K562 (cell line): ENCODE measurements around the gene SH2D3A. TPM values are rescaled to one million over a fixed set of nuclear protein-coding genes. Genes with fewer than 3 reads are reported as not detected.
A peak's percentile ranks its signal among the peaks of the same experiment; 100 is the strongest.

Experiments
- CBFA2T3 ChIP-seq: fragments of 450-650 bp; IDR thresholded peaks from 2 replicates; pipeline ENCODE4 v1.6.1; 2017
- ESRRB ChIP-seq: fragments of 250-450 bp; sonication (Bioruptor Pico); IDR thresholded peaks from 2 replicates; pipeline ENCODE4 v1.5.0; 2020; ENCODE audit warnings: mild to moderate bottlenecking, moderate library complexity, borderline replicate concordance
- FUS ChIP-seq: fragments of 200-400 bp; formaldehyde crosslinking; optimal IDR thresholded peaks from 2 replicates; pipeline ENCODE3; 2017; ENCODE audit warnings: low read depth, low read length
- HNRNPUL1 ChIP-seq: fragments of 200-400 bp; formaldehyde crosslinking; IDR thresholded peaks from 2 replicates; pipeline ENCODE4 v1.6.1; 2017; ENCODE audit warnings: low read length
- KLF1 ChIP-seq: fragments of 450-650 bp; IDR thresholded peaks from 2 replicates; pipeline ENCODE4 v1.6.1; 2016; ENCODE audit warnings: missing genetic modification characterization, missing compliant biosample characterization
- NR2C1 ChIP-seq, 2 experiments: fragments of 450-650 bp; IDR thresholded peaks; 2 replicates each; pipeline ENCODE4 v1.6.1; 2017; ENCODE audit warnings: mild to moderate bottlenecking in 2 of 2, antibody characterized with exemption in 1 of 2, inconsistent platforms in 1 of 2, missing compliant biosample characterization in 1 of 2, missing genetic modification characterization in 1 of 2
- SNRNP70 ChIP-seq: fragments of 200-400 bp; formaldehyde crosslinking; optimal IDR thresholded peaks from 2 replicates; pipeline ENCODE3; 2017; ENCODE audit warnings: low read depth, low read length
- SRSF1 ChIP-seq: fragments of 200-400 bp; formaldehyde crosslinking; IDR thresholded peaks from 2 replicates; pipeline ENCODE4 v1.6.1; 2017; ENCODE audit warnings: mild to moderate bottlenecking, low read depth, low read length, moderate library complexity
- ZC3H4 ChIP-seq: sonication (generic); formaldehyde crosslinking; IDR thresholded peaks from 2 replicates; pipeline ENCODE4 v1.9.0; 2021; ENCODE audit warnings: missing genetic modification reagents, borderline replicate concordance
- ZNF217 ChIP-seq: sonication (generic); formaldehyde crosslinking; IDR thresholded peaks from 2 replicates; pipeline ENCODE4 v1.8.0; 2022; ENCODE audit warnings: mild to moderate bottlenecking, missing genetic modification reagents
- ZNF274 ChIP-seq: IDR thresholded peaks from 2 replicates; pipeline ENCODE4 v1.6.1; 2011; ENCODE audit warnings: low read depth, mild to moderate bottlenecking, low read length, moderate library complexity, borderline replicate concordance
- ZNF444 ChIP-seq: fragments of 250-450 bp; sonication (Bioruptor Pico); IDR thresholded peaks from 2 replicates; pipeline ENCODE4 v1.4.0; 2020; ENCODE audit warnings: mild to moderate bottlenecking, moderate library complexity
- ZNF584 ChIP-seq: fragments of 200-800 bp; sonication (Bioruptor generic); IDR thresholded peaks from 2 replicates; pipeline ENCODE4 v1.6.1; 2016; ENCODE audit warnings: low read depth, mild to moderate bottlenecking, missing genetic modification characterization, missing compliant biosample characterization
- ZSCAN32 ChIP-seq: fragments of 450-650 bp; formaldehyde crosslinking; IDR thresholded peaks from 2 replicates; pipeline ENCODE4 v1.4.0; 2020; ENCODE audit warnings: mild to moderate bottlenecking, moderate library complexity
- polyA plus RNA-seq, 8 experiments: library from polyadenylated mRNA; depleted of rRNA in 4 of 8; stranded (reverse) in 5 of 8; unstranded in 3 of 8; fragments of >200 nt; fragmentation: Nextera tagmentation in 2 of 8; fragmentation: Illumina TruSeq in 1 of 8; extraction: Ambion mirVana in 2 of 8; extraction: Trizol in 1 of 8; gene quantifications; 2 replicates each; pipeline versions ENCODE4 v1.2.1 to v1.2.3, GENCODE V29; 2011 to 2014; ENCODE audit warnings: inconsistent platforms in 1 of 8, missing spikeins in 1 of 8
- total RNA-seq, 7 experiments: library from RNA; depleted of rRNA in 6 of 7; stranded (reverse); fragments of >200 nt in 6 of 7; fragmentation: Illumina TruSeq in 2 of 7; extraction: Trizol in 2 of 7; gene quantifications; 2 replicates each; pipeline versions ENCODE4 v1.2.1 to v1.2.3, GENCODE V29; 2011 to 2021; ENCODE audit warnings: low replicate concordance in 1 of 7
- TF ChIP-seq, protein P1 (sequence below): fragments of 250-450 bp; sonication (Bioruptor Pico); IDR thresholded peaks from 2 replicates; pipeline ENCODE4 v1.8.0; 2021; ENCODE audit warnings: moderate library complexity, mild to moderate bottlenecking, inconsistent platforms
- TF ChIP-seq, protein P2 (sequence below), 2 experiments: fragments of 450-650 bp; IDR thresholded peaks; 2 replicates each; pipeline ENCODE4 v1.6.1; 2016; ENCODE audit warnings: mild to moderate bottlenecking in 2 of 2, borderline replicate concordance in 1 of 2, low read depth in 1 of 2, moderate library complexity in 1 of 2
- TF ChIP-seq, protein P3 (sequence below): fragments of 250-450 bp; sonication (Bioruptor Pico); IDR thresholded peaks from 2 replicates; pipeline ENCODE4 v1.9.0; 2021; ENCODE audit warnings: mild to moderate bottlenecking

Gene SH2D3A
- total and polyA plus RNA-seq, 9 of the 15 experiments (the other 6 are each of a cell fraction or from before 2014, with no cell fraction given): 0.75 to 26.3 (median 8.9) TPM

DNA sequence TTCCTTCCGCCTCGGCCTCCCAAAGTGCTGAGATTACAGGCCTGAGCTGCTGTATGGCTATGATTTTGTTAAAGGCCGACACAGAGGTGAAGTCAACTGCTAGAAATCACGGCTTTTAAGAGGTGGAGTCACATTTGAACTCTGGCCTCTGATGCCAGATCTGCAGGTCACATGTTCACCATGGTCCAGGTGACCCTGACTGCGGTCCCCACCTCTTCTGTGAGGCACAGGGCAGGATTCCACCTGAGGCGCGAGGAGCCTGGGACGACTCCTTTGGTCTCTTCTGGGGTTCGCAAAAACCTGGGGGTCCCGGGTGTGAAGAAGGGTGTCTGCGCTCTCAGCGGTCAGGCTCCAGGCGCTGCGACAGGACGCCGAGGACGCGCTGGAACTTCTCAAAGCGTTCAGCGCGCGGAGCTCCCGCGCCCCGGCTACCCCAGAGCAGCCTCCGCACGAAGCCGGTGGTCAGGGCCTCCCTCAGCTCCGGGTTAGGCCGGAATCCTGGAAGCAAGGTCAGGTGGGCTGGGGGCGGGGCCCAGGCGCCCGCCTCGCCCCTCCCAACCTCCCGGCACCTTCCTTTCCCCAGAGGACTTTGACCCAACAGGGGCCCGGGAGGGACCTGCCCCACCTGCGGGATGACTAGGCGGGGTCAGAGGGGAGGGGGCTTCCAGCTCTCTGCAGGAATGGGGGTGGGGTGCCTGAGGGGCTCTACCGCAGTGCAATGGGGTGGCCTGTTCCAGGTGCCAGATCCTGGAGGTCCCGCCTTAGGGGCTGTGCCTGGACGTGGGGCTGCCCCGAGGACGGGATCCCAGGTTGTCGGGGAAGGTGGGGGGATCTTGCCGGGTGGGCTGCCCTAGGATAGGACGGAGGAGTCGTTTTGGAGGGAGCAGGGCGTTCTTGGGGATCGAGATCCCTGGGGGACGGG lies 14.7 kb downstream of the SH2D3A start (continued):
- TF ChIP-seq ZC3H4 (CRISPR knock-in tag): no peak
- no peak for TF ChIP-seq ZSCAN32 (CRISPR knock-in tag)
- TF ChIP-seq HNRNPUL1: no peak
- TF ChIP-seq SNRNP70: no peak
- TF ChIP-seq, protein P1, sequence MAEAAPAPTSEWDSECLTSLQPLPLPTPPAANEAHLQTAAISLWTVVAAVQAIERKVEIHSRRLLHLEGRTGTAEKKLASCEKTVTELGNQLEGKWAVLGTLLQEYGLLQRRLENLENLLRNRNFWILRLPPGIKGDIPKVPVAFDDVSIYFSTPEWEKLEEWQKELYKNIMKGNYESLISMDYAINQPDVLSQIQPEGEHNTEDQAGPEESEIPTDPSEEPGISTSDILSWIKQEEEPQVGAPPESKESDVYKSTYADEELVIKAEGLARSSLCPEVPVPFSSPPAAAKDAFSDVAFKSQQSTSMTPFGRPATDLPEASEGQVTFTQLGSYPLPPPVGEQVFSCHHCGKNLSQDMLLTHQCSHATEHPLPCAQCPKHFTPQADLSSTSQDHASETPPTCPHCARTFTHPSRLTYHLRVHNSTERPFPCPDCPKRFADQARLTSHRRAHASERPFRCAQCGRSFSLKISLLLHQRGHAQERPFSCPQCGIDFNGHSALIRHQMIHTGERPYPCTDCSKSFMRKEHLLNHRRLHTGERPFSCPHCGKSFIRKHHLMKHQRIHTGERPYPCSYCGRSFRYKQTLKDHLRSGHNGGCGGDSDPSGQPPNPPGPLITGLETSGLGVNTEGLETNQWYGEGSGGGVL: no peak
- TF ChIP-seq, protein P2, sequence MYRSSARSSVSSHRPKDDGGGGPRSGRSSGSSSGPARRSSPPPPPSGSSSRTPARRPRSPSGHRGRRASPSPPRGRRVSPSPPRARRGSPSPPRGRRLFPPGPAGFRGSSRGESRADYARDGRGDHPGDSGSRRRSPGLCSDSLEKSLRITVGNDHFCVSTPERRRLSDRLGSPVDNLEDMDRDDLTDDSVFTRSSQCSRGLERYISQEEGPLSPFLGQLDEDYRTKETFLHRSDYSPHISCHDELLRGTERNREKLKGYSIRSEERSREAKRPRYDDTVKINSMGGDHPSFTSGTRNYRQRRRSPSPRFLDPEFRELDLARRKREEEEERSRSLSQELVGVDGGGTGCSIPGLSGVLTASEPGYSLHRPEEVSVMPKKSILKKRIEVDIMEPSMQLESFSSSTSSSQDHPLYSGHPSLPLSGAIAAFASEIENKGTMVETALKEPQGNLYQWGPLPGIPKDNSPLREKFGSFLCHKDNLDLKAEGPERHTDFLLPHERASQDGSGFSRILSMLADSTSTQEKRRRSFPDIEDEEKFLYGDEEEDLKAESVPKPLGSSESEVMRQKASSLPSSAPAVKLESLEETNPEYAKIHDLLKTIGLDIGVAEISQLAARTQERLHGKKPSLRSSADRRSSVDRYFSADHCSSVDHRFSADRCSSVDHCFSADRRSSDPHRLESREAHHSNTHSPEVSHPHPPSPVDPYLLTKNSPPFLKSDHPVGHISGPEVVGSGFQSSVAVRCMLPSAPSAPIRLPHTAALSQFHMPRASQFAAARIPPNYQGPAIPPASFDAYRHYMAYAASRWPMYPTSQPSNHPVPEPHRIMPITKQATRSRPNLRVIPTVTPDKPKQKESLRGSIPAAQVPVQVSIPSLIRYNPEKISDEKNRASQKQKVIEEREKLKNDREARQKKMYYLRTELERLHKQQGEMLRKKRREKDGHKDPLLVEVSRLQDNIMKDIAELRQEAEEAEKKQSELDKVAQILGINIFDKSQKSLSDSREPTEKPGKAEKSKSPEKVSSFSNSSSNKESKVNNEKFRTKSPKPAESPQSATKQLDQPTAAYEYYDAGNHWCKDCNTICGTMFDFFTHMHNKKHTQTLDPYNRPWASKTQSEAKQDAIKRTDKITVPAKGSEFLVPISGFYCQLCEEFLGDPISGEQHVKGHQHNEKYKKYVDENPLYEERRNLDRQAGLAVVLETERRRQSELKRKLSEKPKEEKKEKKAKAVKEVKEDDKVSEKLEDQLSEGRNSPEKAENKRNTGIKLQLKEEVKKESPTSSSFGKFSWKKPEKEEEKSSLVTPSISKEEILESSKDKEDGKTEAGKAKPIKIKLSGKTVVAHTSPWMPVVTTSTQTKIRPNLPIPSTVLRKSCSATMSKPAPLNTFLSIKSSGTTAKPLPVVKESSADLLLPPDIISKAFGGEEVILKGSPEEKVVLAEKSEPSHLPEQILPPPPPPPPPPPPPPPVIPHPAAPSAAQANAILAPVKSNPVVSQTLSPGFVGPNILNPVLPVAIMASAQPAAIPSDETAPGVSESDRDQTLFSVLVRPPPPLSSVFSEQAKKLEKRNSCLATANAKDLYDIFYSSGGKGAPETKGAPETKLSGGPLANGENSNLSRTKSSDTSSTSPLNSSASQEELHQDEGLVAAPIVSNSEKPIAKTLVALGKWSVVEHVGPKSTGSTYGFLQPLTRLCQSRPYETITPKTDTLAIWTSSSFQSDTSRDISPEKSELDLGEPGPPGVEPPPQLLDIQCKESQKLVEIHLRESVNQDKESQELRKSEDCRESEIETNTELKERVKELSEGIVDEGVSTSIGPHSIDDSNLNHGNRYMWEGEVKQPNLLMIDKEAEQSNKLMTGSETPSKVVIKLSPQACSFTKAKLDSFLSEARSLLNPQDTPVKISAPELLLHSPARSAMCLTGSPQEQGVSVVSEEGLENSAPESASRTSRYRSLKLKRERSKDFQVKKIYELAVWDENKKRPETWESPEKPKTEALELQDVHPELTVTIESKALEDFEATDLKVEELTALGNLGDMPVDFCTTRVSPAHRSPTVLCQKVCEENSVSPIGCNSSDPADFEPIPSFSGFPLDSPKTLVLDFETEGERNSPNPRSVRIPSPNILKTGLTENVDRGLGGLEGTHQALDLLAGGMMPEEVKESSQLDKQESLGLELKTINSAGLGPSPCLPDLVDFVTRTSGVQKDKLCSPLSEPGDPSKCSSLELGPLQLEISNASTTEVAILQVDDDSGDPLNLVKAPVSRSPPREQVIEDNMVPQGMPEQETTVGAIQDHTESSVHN (IDR thresholded peaks at IDR 0.05; ENCODE audit: borderline replicate concordance in 1 of 2, low read depth in 1 of 2): no peak
- no peak for TF ChIP-seq SRSF1
- TF ChIP-seq ZNF217 (CRISPR knock-in tag): no peak
- no peak for TF ChIP-seq ZNF584 (CRISPR knock-in tag)
- TF ChIP-seq ZNF274: no peak
- TF ChIP-seq NR2C1 (IDR thresholded peaks at IDR 0.05): peak; percentile 57
- TF ChIP-seq NR2C1 (tag; IDR thresholded peaks at IDR 0.05): peak; percentile 39; the same call in 1 of the 2 replicates
- TF ChIP-seq ESRRB: no peak
- TF ChIP-seq CBFA2T3: no peak
- TF ChIP-seq FUS: no peak
- no peak for TF ChIP-seq KLF1
- no peak for TF ChIP-seq ZNF444 (CRISPR knock-in tag)
- TF ChIP-seq, protein P3, sequence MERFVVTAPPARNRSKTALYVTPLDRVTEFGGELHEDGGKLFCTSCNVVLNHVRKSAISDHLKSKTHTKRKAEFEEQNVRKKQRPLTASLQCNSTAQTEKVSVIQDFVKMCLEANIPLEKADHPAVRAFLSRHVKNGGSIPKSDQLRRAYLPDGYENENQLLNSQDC (CRISPR knock-in tag): no peak
